ENCODE measurements around the gene SEC61G.

Gene SEC61G

GRCh38 chr7:54757711-54758110, 1.3 kb downstream of the SEC61G start:
- no peak for DNase-seq

GRCh38 chr7:54749200-54749599, 9.8 kb downstream of the SEC61G start:
- DNase-seq, result no peak

- no peak for DNase-seq
Measured at GRCh38 chr7:54747234-54747633, 11.8 kb downstream of the SEC61G start.

- peak; percentile 15 for DNase-seq
Measured at GRCh38 chr7:54743580-54743979, 15.4 kb downstream of the SEC61G start.

GRCh38 chr7:54738737-54739136, 20.3 kb downstream of the SEC61G start:
- no peak for DNase-seq

- no peak for DNase-seq
Measured at GRCh38 chr7:54729107-54729506, 29.9 kb downstream of the SEC61G start.

- no peak for DNase-seq
Measured at GRCh38 chr7:54728411-54728810, 30.6 kb downstream of the SEC61G start.

GRCh38 chr7:54725255-54725654, 33.8 kb downstream of the SEC61G start:
- DNase-seq, result no peak

GRCh38 chr7:54722502-54722901, 36.5 kb downstream of the SEC61G start:
- no peak for DNase-seq

GRCh38 chr7:54722026-54722425, 37.0 kb downstream of the SEC61G start:
- DNase-seq, result no peak

- no peak for DNase-seq
Measured at GRCh38 chr7:54719974-54720373, 39.0 kb downstream of the SEC61G start.

- no peak for DNase-seq
Measured at GRCh38 chr7:54719425-54719824, 39.6 kb downstream of the SEC61G start.

- peak; percentile 88 for DNase-seq
Measured at GRCh38 chr7:54712820-54713219, 46.2 kb downstream of the SEC61G start.

GRCh38 chr7:54711900-54712595, 47.0 kb downstream of the SEC61G start:
- DNase-seq, result no peak

GRCh38 chr7:54709283-54709682, 49.7 kb downstream of the SEC61G start:
- no peak for DNase-seq

GRCh38 chr7:54705436-54705835, 53.6 kb downstream of the SEC61G start:
- DNase-seq, result peak; percentile 76

GRCh38 chr7:54704851-54705250, 54.2 kb downstream of the SEC61G start:
- DNase-seq, result no peak

All from MV-4-11 (cell line).